GM12875 (cell line): ENCODE data around the gene VWA1.

Experiments used
- H3K4me3 ChIP-seq: one replicate; pipeline ENCODE4 v1.5.1; 2011; ENCODE audit warnings: low read depth, low read length, control low read depth
- CTCF ChIP-seq: IDR thresholded peaks from 2 replicates; pipeline ENCODE4 v1.5.1; 2011; ENCODE audit warnings: low read depth, mild to moderate bottlenecking, control low read depth, inconsistent platforms, low read length, moderate library complexity, borderline replicate concordance; ENCODE audit not compliant: insufficient read depth

The VWA1 gene

DNA sequence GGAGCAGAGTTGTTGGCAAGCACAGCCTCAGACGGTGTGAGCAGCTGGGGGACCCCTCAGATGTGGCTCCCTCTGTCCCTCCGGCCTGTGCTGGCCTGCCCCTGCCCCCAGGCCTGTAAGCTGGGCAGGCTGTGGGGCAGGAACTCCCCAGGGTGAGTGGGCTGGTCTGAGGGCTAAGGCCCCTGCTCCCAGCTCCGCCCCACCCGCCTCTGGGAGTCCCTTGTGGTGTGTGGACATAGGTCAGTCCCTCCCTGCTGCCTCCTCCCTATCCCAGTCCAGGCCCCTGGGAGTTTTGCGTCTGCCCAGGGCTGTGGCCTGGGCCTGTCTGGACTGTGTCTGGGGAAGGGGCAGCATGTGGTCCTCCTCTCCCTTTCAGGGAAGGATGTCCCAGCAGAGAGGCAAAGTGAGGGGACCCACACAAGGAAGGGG is 3.6 kb upstream of the VWA1 start:
- no peak for TF ChIP-seq CTCF
- no peak overlapping the region for H3K4me3 ChIP-seq

GRCh38 chr1:1432274-1432950 is 3.1 kb upstream of the VWA1 start:
- TF ChIP-seq CTCF: no peak
- H3K4me3 ChIP-seq: no peak overlapping the region

DNA sequence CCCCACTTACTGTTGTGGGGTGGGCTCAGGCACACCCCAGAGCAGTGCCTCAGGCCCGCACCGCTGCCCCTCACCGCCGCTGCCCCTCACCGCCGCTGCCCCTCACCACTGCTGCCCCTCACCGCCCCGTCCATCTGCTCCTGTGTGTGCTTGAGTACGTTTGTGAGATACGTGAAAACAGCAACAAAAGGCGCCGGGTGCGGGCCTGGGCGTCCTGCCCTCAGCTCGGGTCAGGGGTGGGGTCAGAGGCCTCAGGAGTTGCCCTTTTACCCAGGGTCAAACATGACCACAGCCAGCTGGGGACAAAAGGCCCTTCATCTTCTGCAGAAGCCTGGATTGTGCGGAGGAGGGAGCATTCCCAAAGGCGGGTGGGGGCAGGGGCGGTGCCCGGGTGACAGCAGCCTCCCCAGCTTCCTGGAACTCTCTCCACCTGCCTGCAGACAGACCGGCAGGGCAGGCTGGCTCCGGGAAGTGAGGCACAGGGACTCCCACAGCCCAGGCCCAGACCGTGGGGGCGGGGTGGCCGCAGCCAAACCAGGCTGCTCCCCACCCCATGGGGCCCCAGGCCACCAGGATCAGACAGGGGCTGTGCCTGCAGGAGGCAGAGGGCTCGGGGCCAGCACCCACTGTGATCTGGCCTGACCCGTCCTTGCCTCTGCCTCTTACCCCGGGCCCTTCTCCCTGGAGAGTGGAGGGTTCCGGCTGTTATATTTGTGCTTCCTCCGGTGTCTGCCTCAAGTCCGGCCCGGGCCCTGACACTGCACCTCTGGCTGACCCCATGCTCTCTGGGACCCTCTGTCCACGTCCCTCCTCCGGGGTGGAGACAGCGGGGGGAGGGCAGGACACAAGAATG is 2.3 kb upstream of the VWA1 start:
- TF ChIP-seq CTCF: no peak
- no peak overlapping the region for H3K4me3 ChIP-seq

GRCh38 chr1:1433804-1434130 is 1.7 kb upstream of the VWA1 start:
- TF ChIP-seq CTCF: no peak
- peak overlapping the region; percentile 10 for H3K4me3 ChIP-seq

- H3K4me3 ChIP-seq: no peak overlapping the region
- no peak for TF ChIP-seq CTCF
Observed at GRCh38 chr1:1434131-1434823, 1.2 kb upstream of the VWA1 start.

GRCh38 chr1:1434824-1435105 is 725 bp upstream of the VWA1 start:
- no peak overlapping the region for H3K4me3 ChIP-seq

More at GRCh38 chr1:1434824-1435105, 725 bp upstream of the VWA1 start:
- TF ChIP-seq CTCF: no peak
